Subcutaneous abdominal adipose tissue (tissue), 5 donors: ENCODE data around the gene CELSR1.
"Not testable (repeated sequence)": the region's sequence is repeated elsewhere in the genome, so short reads cannot be mapped to it uniquely, and the experiment has no call there.

Experiments
- H3K27ac ChIP-seq: one replicate; pipeline ENCODE4 v1.7.0; 2013; ENCODE audit warnings: low read depth, mild to moderate bottlenecking, inconsistent platforms, low read length, moderate library complexity
- H3K27me3 ChIP-seq, 5 donors: one replicate each; pipeline ENCODE4 v1.7.0; 2013; ENCODE audit warnings: low read length in 5 of 5, inconsistent platforms in 1 of 5; ENCODE audit not compliant: control insufficient read depth in 5 of 5, insufficient read depth in 4 of 5
- H3K36me3 ChIP-seq, 5 donors: one replicate each; pipeline ENCODE4 v1.7.0; 2013; ENCODE audit warnings: low read length in 5 of 5; ENCODE audit not compliant: control insufficient read depth in 5 of 5, insufficient read depth in 5 of 5
- H3K4me1 ChIP-seq, 5 donors: one replicate each; pipeline ENCODE4 v1.7.0; 2013; ENCODE audit warnings: low read length in 5 of 5, mild to moderate bottlenecking in 3 of 5, moderate library complexity in 1 of 5; ENCODE audit not compliant: control insufficient read depth in 5 of 5, insufficient read depth in 5 of 5
- H3K4me3 ChIP-seq, 5 donors: one replicate each; pipeline ENCODE4 v1.7.0; 2013; ENCODE audit warnings: low read length in 5 of 5, low read depth in 1 of 5
- H3K9ac ChIP-seq, 5 donors: one replicate each; pipeline ENCODE4 v1.7.0; 2013; ENCODE audit warnings: low read length in 5 of 5, mild to moderate bottlenecking in 4 of 5, moderate library complexity in 3 of 5
- H3K9me3 ChIP-seq, 5 donors: one replicate each; pipeline ENCODE4 v1.7.0; 2013; ENCODE audit warnings: low read length in 5 of 5; ENCODE audit not compliant: control insufficient read depth in 5 of 5
- donor health status: healthy.
- donor health status: healthy.
- donor health status: healthy.
- donor health status: healthy.
- donor health status: healthy.

The CELSR1 gene

DNA sequence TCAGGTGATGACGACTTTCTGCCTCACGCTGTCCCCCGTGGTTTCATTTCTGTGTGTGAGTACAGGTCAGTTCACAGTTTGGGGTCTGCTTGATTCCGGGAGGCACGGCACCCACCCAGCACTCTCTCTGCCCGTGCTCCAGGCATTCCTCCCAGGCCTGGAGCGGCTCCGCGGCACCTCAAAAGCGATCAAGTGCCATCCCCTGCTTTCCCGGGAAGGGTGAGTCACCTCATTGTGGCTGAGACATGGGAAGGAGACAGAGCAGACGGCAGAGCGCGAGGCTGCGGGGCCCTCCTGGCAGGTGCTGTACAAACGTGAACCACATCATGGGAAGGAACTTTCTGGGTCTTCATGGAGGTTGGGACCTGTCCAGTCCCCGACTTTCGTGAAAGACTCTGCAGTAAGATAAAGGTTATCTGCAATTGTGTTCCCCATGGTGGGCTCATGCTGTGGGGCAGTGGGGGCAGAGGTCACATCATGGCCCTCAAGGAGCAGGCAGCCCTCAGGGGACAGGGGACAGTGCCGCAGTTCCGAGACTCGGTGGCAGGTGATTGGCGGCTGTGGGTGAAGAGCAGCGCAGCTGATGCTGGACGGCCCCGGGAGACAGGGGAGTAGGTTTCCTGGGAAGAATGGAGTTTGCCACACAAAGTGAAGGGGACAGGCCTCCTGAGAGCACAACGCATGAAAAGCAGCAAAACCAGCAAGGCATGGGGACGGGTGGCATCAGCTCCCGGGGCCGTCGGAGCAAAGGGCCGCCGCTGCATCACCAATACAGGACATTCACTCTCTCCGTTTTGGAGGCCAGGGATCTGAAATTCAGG, 65.3 kb downstream of the CELSR1 start:
- H3K27me3 ChIP-seq = peaks cover 2 to 14% (median 14%) of the 10 kb centered on the region in 5 donors
- no peaks in the 10 kb centered on the region for H3K36me3 ChIP-seq
- H3K9me3 ChIP-seq = peaks cover 0 to 9% (median 4%) of the 10 kb centered on the region in 5 donors
- no peak overlapping the region for H3K4me3 ChIP-seq
- no peak overlapping the region for H3K9ac ChIP-seq
- H3K4me1 ChIP-seq = no peaks in the 10 kb centered on the region
- no peak overlapping the region for H3K27ac ChIP-seq

DNA sequence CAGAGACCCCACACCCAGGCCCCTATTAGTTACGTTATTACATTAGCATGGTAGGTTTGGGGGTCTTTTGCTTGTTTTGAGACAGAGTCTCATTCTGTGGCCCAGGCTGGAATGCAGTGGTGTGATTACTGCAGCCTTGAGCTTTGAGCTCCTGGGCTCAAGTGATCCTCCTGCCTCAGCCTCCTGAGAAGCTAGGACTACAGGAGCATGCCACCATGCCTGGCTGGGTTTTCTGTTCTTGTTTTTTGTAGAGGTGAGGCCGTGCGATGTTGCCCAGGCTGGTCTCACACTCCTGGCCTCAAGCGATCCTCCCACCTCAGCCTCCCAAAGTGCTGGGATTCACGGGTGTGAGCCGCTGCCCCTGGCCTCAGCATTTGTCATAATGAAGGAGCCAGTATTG, 66.1 kb downstream of the CELSR1 start:
- H3K27me3 ChIP-seq = peaks cover 0 to 12% (median 8%) of the 10 kb centered on the region in 5 donors
- not testable (repeated sequence) for H3K4me3 ChIP-seq, H3K36me3 ChIP-seq, H3K9ac ChIP-seq, H3K27ac ChIP-seq, H3K9me3 ChIP-seq, H3K4me1 ChIP-seq

DNA sequence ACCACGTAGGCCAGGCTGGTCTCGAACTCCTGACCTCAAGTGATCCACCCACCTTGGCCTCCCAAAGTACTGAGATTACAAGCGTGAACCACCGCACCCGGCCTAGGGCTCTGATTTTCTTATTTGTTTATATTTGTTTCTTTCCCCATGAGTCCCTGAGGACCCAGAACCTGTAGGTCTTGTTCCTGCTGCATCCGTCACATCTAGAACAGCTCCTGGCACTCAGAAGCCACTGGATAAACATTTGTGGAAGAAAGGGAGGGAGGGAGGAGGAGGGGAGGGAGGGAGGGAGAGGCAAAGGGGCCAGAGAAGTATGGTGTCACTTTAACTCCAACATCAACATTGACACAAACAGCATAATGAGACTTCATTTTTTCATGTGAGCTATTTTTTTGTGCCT, 67.7 kb downstream of the CELSR1 start:
- Histone ChIP-seq H3K27ac (no peak overlapping the region), H3K36me3 (no peaks in the 10 kb centered on the region)

DNA sequence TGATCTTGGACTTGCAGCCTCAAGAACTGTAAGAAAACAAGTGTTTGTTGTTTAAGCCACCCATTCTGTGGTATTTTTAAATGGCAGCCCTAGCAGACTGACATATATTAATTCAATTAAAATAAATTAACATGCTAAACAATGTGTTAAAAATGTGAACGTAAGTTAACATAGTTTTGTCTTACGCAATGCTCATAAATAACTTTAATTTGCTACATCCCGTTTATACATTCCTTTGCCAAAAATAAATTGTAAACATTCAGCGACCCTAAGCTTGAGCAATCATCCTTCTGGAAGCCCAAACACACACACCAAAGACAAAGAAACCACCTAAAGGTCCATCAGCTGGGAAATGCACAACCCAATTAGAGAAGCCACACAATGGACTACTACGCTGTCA, 70.4 kb downstream of the CELSR1 start:
- H3K9ac ChIP-seq = no peak overlapping the region
- no peak overlapping the region for H3K4me3 ChIP-seq
- no peaks in the 10 kb centered on the region for H3K4me1 ChIP-seq
- H3K36me3 ChIP-seq = no peaks in the 10 kb centered on the region
- no peak overlapping the region for H3K27ac ChIP-seq
- peaks cover 5 to 22% (median 9%) of the 10 kb centered on the region in 5 donors for H3K27me3 ChIP-seq
- H3K9me3 ChIP-seq = no peaks in the 10 kb centered on the region

More for the DNA sequence above, 67.7 kb downstream of the CELSR1 start:
- peaks cover 5 to 24% (median 14%) of the 10 kb centered on the region in 5 donors for H3K27me3 ChIP-seq
- no peak overlapping the region for H3K9ac ChIP-seq
- H3K4me1 ChIP-seq = no peaks in the 10 kb centered on the region
- no peak overlapping the region for H3K4me3 ChIP-seq
- H3K9me3 ChIP-seq = no peaks in the 10 kb centered on the region

GRCh38 chr22:46466255-46466676, 71.2 kb downstream of the CELSR1 start:
- Histone ChIP-seq H3K4me3 (no peak overlapping the region), H3K9me3 (no peaks in the 10 kb centered on the region), H3K36me3 (no peaks in the 10 kb centered on the region), H3K4me1 (no peaks in the 10 kb centered on the region), H3K27ac (no peak overlapping the region), H3K9ac (no peak overlapping the region), H3K27me3 (peaks cover 5 to 27% (median 9%) of the 10 kb centered on the region in 5 donors)

DNA sequence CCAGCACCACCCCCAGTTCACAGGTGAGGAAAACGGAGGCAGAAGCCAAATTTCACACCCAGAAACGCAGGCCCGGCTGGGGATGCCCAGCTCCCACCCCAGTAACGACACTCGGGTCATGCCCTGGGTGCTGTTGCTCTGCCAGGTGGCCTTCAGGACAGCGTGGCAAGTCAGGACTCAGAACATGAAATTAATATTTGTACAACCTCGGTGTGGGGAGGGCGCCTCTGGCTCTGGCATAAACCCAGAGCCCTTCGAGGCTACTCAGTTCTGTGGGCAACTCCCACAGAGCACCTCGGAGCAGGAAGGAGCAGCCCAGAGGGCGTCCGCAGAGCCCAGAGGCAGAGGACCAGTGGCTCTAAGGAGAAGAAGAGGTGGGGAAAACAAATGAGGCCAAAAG, 71.6 kb downstream of the CELSR1 start:
- H3K27me3 ChIP-seq = peaks cover 5 to 27% (median 9%) of the 10 kb centered on the region in 5 donors
- no peak overlapping the region for H3K4me3 ChIP-seq
- H3K4me1 ChIP-seq = no peaks in the 10 kb centered on the region
- H3K9ac ChIP-seq = no peak overlapping the region
- no peak overlapping the region for H3K27ac ChIP-seq
- H3K9me3 ChIP-seq = no peaks in the 10 kb centered on the region
- H3K36me3 ChIP-seq = no peaks in the 10 kb centered on the region

GRCh38 chr22:46465345-46465720, 72.1 kb downstream of the CELSR1 start:
- H3K27ac ChIP-seq = no peak overlapping the region
- peaks cover 8 to 27% (median 14%) of the 10 kb centered on the region in 5 donors for H3K27me3 ChIP-seq
- no peaks in the 10 kb centered on the region for H3K4me1 ChIP-seq
- no peaks in the 10 kb centered on the region for H3K9me3 ChIP-seq
- H3K9ac ChIP-seq = no peak overlapping the region
- no peak overlapping the region for H3K4me3 ChIP-seq
- H3K36me3 ChIP-seq = no peaks in the 10 kb centered on the region

- H3K4me1 ChIP-seq = no peaks in the 10 kb centered on the region
- no peaks in the 10 kb centered on the region for H3K36me3 ChIP-seq
- H3K27ac ChIP-seq = no peak overlapping the region
- no peaks in the 10 kb centered on the region for H3K9me3 ChIP-seq
- no peak overlapping the region for H3K9ac ChIP-seq
- no peak overlapping the region for H3K4me3 ChIP-seq
- peaks cover 10 to 30% (median 16%) of the 10 kb centered on the region in 5 donors for H3K27me3 ChIP-seq
Observed at GRCh38 chr22:46464701-46465344, 72.6 kb downstream of the CELSR1 start.

DNA sequence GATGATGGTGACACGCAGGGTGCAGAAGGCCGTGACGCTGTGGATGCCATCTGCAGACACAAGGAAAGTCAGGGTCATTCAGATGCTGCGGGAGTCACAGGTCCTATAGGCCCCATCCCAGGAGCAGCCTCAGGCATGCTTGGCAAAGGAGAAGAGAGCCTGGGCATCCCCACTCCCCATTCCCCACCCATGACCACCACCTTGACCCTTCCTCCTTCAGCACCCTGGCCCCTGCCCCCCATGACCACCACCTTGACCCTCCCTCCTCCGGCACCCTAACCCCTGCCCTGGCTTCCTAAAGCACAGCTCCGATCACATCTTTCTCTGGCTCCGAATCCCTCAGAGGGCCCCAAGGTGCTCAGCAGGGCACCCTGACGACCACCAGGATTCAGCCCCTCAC, 73.1 kb downstream of the CELSR1 start:
- H3K27me3 ChIP-seq = peaks cover 10 to 35% (median 16%) of the 10 kb centered on the region in 5 donors

DNA sequence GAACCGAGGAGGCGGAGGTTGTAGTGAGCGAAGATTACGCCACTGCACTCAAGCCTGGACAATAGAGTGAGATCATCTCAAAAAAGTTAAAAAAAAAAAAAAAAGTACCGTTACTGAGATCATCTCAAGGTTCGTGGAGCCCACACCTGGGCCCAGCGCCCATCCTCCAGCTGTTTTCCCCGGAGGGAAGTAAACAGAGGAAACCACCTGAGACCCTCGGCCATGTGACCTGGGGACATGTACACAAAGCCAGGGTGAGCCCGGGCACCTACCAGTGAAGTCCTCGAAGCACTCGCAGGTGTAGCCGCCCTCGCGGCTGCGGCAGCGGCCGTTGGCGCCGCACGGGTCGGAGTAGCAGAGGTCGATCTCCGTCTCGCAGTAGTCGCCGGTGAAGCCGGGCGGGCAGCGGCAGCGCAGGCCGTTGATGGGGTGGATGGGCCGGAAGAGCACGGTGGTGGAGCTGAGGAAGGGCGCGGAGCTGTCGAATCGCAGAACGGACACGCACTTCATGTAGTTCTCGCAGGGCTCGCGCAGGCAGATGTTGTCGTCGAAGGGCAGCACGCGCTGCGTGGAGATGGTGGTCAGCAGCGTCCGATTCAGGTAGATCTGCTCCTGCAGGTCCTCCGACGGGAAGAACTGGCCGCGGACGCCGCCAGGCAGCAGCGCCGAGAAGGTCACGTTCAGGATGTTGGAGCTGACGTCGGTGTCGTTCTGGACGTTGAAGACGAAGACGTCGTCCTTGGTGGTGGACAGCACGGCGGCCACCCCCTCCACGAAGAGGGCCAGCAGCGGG, 73.8 kb downstream of the CELSR1 start:
- H3K27me3 ChIP-seq = peaks cover 10 to 38% (median 16%) of the 10 kb centered on the region in 5 donors
- H3K9ac ChIP-seq = no peak overlapping the region
- no peaks in the 10 kb centered on the region for H3K9me3 ChIP-seq
- no peaks in the 10 kb centered on the region for H3K4me1 ChIP-seq
- H3K4me3 ChIP-seq = no peak overlapping the region
- H3K36me3 ChIP-seq = no peaks in the 10 kb centered on the region
- no peak overlapping the region for H3K27ac ChIP-seq

More for the DNA sequence above, 73.1 kb downstream of the CELSR1 start:
- H3K9ac ChIP-seq = no peak overlapping the region
- H3K9me3 ChIP-seq = no peaks in the 10 kb centered on the region
- H3K36me3 ChIP-seq = no peaks in the 10 kb centered on the region
- H3K4me1 ChIP-seq = no peaks in the 10 kb centered on the region
- H3K27ac ChIP-seq = no peak overlapping the region
- no peak overlapping the region for H3K4me3 ChIP-seq
